HepG2 (cell line): Measurements from ENCODE around the gene OARD1. TPM values are rescaled to one million over a fixed set of nuclear protein-coding genes. Genes with fewer than 3 reads are reported as not detected.

ENCODE experiments used
- HNRNPH1 ChIP-seq: fragments of 200-400 bp; formaldehyde crosslinking; optimal IDR thresholded peaks from 2 replicates; pipeline ENCODE3; 2017; ENCODE audit warnings: mild to moderate bottlenecking, low read depth, low read length
- MED13 ChIP-seq: sonication (generic); formaldehyde crosslinking; IDR thresholded peaks from 2 replicates; pipeline ENCODE4 v1.5.0; 2020; ENCODE audit warnings: missing genetic modification reagents
- MEF2D ChIP-seq: sonication (generic); formaldehyde crosslinking; IDR thresholded peaks from 2 replicates; pipeline ENCODE4 v1.5.1; 2020; ENCODE audit warnings: mild to moderate bottlenecking, missing genetic modification reagents
- NBN ChIP-seq: fragments of 450-650 bp; conservative IDR thresholded peaks from 2 replicates; pipeline ENCODE4 v1.6.1; 2017
- POLR2AphosphoS2 ChIP-seq: IDR thresholded peaks from 2 replicates; pipeline ENCODE4 v1.6.1; 2011; ENCODE audit warnings: low read depth, low read length, improper control_type of control experiment
- XBP1 ChIP-seq: sonication (generic); formaldehyde crosslinking; IDR thresholded peaks from 2 replicates; pipeline ENCODE4 v1.5.0; 2020; ENCODE audit warnings: missing genetic modification reagents
- ZKSCAN1 ChIP-seq: fragments of 150-350 bp; IDR thresholded peaks from 2 replicates; pipeline ENCODE4 v1.6.1; 2014; ENCODE audit warnings: low read length
- ZNF12 ChIP-seq: sonication (generic); formaldehyde crosslinking; IDR thresholded peaks from 2 replicates; pipeline ENCODE4 v1.5.0; 2020; ENCODE audit warnings: missing genetic modification reagents
- ZNF549 ChIP-seq: sonication (generic); formaldehyde crosslinking; IDR thresholded peaks from 2 replicates; pipeline ENCODE4 v1.5.0; 2020; ENCODE audit warnings: missing genetic modification reagents
- ZNF569 ChIP-seq: sonication (generic); formaldehyde crosslinking; IDR thresholded peaks from 2 replicates; pipeline ENCODE4 v1.5.0; 2020; ENCODE audit warnings: mild to moderate bottlenecking, missing genetic modification reagents, moderate library complexity, borderline replicate concordance
- ZNF614 ChIP-seq: IDR thresholded peaks from 2 replicates; pipeline ENCODE4 v1.6.1; 2018; ENCODE audit warnings: missing biosample characterization, missing genetic modification reagents, inconsistent platforms, borderline replicate concordance
- polyA plus RNA-seq, 8 experiments: library from polyadenylated mRNA; depleted of rRNA in 3 of 8; stranded (reverse) in 7 of 8; unstranded in 1 of 8; fragments of >200 nt; fragmentation: Illumina TruSeq in 4 of 8; extraction: Trizol in 4 of 8; gene quantifications; 2 replicates each; pipeline versions ENCODE4 v1.2.1 to v1.2.3, GENCODE V29; 2011 to 2016; ENCODE audit warnings: low read depth in 4 of 8, missing spikeins in 1 of 8, mixed read lengths in 1 of 8; ENCODE audit not compliant: insufficient read depth in 1 of 8
- total RNA-seq, 5 experiments: library from RNA; depleted of rRNA; stranded (reverse); fragments of >200 nt; fragmentation: Illumina TruSeq; extraction: Trizol; gene quantifications; 2 replicates each; pipeline ENCODE4 v1.2.3, GENCODE V29; 2016; ENCODE audit warnings: low read depth in 1 of 5
- TF ChIP-seq, protein P1 (sequence below), 2 experiments: fragments of 450-650 bp in 1 of 2; sonication (generic) in 1 of 2; formaldehyde crosslinking in 1 of 2; IDR thresholded peaks; 2 replicates each; pipeline versions ENCODE4 v1.6.1 to v1.8.0; 2016 to 2022; ENCODE audit warnings: antibody characterized with exemption in 1 of 2, mild to moderate bottlenecking in 1 of 2, missing genetic modification reagents in 1 of 2
- TF ChIP-seq, protein P2 (sequence below): sonication (generic); formaldehyde crosslinking; IDR thresholded peaks from 2 replicates; pipeline ENCODE4 v1.9.0; 2021; ENCODE audit warnings: missing genetic modification reagents, borderline replicate concordance
- TF ChIP-seq, protein P3 (sequence below): IDR thresholded peaks from 2 replicates; pipeline ENCODE4 v1.6.1; 2018; ENCODE audit warnings: missing genetic modification reagents
- TF ChIP-seq, protein P4 (sequence below): IDR thresholded peaks from 2 replicates; pipeline ENCODE4 v1.4.0; 2020; ENCODE audit warnings: mild to moderate bottlenecking, missing genetic modification reagents

OARD1 gene
- total and polyA plus RNA-seq, 2 of the 13 experiments (the other 11 are each of a cell fraction or from before 2014, with no cell fraction given) = 18.4 to 49.0 TPM

DNA sequence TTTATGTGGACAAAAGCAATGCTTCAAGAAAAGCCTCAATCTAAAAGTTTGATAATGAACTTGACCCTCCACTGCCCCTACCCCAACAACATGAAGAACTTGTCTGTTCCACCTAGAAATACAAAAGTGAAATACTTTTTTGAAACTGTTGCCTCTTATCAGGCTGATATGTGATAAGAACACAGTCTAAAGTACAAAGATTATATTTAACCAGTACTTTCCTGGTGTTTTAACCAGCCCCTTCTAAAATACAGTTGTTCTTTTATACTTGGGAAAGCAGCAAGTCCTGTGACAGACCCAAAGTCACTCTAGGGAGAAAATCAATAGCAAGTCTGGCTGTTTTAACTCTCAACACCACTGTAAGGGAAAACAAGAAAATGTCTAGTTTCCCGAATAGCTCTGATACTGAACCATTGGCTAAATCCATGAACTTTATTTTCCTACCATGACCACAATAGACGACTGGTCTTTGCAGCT lies 6.6 kb downstream of the OARD1 start (continued):
- TF ChIP-seq, protein P1, sequence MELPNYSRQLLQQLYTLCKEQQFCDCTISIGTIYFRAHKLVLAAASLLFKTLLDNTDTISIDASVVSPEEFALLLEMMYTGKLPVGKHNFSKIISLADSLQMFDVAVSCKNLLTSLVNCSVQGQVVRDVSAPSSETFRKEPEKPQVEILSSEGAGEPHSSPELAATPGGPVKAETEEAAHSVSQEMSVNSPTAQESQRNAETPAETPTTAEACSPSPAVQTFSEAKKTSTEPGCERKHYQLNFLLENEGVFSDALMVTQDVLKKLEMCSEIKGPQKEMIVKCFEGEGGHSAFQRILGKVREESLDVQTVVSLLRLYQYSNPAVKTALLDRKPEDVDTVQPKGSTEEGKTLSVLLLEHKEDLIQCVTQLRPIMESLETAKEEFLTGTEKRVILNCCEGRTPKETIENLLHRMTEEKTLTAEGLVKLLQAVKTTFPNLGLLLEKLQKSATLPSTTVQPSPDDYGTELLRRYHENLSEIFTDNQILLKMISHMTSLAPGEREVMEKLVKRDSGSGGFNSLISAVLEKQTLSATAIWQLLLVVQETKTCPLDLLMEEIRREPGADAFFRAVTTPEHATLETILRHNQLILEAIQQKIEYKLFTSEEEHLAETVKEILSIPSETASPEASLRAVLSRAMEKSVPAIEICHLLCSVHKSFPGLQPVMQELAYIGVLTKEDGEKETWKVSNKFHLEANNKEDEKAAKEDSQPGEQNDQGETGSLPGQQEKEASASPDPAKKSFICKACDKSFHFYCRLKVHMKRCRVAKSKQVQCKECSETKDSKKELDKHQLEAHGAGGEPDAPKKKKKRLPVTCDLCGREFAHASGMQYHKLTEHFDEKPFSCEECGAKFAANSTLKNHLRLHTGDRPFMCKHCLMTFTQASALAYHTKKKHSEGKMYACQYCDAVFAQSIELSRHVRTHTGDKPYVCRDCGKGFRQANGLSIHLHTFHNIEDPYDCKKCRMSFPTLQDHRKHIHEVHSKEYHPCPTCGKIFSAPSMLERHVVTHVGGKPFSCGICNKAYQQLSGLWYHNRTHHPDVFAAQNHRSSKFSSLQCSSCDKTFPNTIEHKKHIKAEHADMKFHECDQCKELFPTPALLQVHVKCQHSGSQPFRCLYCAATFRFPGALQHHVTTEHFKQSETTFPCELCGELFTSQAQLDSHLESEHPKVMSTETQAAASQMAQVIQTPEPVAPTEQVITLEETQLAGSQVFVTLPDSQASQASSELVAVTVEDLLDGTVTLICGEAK (IDR thresholded peaks at IDR 0.05) = no peak
- TF ChIP-seq, protein P1 (CRISPR knock-in tag; IDR thresholded peaks at IDR 0.05) = no peak; the same call in 1 of the 2 replicates
- TF ChIP-seq ZNF569 (CRISPR knock-in tag) (no peak), POLR2AphosphoS2 (no peak), XBP1 (CRISPR knock-in tag) (no peak), MEF2D (CRISPR knock-in tag) (0 out of 2 replicates have a peak, but pooled peaks have one; percentile 65), ZKSCAN1 (no peak), ZNF549 (CRISPR knock-in tag) (no peak), MED13 (CRISPR knock-in tag) (peak; percentile 73; the same call in 1 of the 2 replicates), ZNF614 (peak; percentile 30; the same call in 1 of the 2 replicates), NBN (no peak), ZNF12 (CRISPR knock-in tag) (0 out of 2 replicates have a peak, but pooled peaks have one; percentile 7), HNRNPH1 (no peak)
- TF ChIP-seq, protein P2, sequence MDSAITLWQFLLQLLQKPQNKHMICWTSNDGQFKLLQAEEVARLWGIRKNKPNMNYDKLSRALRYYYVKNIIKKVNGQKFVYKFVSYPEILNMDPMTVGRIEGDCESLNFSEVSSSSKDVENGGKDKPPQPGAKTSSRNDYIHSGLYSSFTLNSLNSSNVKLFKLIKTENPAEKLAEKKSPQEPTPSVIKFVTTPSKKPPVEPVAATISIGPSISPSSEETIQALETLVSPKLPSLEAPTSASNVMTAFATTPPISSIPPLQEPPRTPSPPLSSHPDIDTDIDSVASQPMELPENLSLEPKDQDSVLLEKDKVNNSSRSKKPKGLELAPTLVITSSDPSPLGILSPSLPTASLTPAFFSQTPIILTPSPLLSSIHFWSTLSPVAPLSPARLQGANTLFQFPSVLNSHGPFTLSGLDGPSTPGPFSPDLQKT (CRISPR knock-in tag) = no peak
- TF ChIP-seq, protein P3, sequence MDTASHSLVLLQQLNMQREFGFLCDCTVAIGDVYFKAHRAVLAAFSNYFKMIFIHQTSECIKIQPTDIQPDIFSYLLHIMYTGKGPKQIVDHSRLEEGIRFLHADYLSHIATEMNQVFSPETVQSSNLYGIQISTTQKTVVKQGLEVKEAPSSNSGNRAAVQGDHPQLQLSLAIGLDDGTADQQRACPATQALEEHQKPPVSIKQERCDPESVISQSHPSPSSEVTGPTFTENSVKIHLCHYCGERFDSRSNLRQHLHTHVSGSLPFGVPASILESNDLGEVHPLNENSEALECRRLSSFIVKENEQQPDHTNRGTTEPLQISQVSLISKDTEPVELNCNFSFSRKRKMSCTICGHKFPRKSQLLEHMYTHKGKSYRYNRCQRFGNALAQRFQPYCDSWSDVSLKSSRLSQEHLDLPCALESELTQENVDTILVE (CRISPR knock-in tag) = peak; percentile 74; the same call in 1 of the 2 replicates
- TF ChIP-seq, protein P4, sequence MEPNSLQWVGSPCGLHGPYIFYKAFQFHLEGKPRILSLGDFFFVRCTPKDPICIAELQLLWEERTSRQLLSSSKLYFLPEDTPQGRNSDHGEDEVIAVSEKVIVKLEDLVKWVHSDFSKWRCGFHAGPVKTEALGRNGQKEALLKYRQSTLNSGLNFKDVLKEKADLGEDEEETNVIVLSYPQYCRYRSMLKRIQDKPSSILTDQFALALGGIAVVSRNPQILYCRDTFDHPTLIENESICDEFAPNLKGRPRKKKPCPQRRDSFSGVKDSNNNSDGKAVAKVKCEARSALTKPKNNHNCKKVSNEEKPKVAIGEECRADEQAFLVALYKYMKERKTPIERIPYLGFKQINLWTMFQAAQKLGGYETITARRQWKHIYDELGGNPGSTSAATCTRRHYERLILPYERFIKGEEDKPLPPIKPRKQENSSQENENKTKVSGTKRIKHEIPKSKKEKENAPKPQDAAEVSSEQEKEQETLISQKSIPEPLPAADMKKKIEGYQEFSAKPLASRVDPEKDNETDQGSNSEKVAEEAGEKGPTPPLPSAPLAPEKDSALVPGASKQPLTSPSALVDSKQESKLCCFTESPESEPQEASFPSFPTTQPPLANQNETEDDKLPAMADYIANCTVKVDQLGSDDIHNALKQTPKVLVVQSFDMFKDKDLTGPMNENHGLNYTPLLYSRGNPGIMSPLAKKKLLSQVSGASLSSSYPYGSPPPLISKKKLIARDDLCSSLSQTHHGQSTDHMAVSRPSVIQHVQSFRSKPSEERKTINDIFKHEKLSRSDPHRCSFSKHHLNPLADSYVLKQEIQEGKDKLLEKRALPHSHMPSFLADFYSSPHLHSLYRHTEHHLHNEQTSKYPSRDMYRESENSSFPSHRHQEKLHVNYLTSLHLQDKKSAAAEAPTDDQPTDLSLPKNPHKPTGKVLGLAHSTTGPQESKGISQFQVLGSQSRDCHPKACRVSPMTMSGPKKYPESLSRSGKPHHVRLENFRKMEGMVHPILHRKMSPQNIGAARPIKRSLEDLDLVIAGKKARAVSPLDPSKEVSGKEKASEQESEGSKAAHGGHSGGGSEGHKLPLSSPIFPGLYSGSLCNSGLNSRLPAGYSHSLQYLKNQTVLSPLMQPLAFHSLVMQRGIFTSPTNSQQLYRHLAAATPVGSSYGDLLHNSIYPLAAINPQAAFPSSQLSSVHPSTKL (CRISPR knock-in tag) = peak; percentile 94
